ENCODE results near the gene CHID1. TPM values are rescaled to one million over a fixed set of nuclear protein-coding genes. Genes with fewer than 3 reads are reported as not detected.

Gene CHID1
- total RNA-seq, 2 experiments from 2014 or later = 73.1 to 81.6 TPM

GRCh38 chr11:838441-839279 lies 72.0 kb downstream of the CHID1 start:
- Mint-ChIP-seq H3K4me3 (no peak overlapping the region), H3K27ac (no peak overlapping the region), H3K27me3 (no peaks in the 10 kb centered on the region), H3K36me3 (peaks cover 11% of the 10 kb centered on the region), H3K4me1 (peaks cover 25% of the 10 kb centered on the region), H3K9me3 (no peaks in the 10 kb centered on the region)
- DNase-seq = no peak

GRCh38 chr11:837990-838307 lies 72.7 kb downstream of the CHID1 start:
- DNase-seq = no peak
- Mint-ChIP-seq H3K4me1 (peaks cover 22% of the 10 kb centered on the region), H3K27me3 (no peaks in the 10 kb centered on the region), H3K4me3 (no peak overlapping the region), H3K36me3 (peaks cover 11% of the 10 kb centered on the region), H3K27ac (no peak overlapping the region), H3K9me3 (no peaks in the 10 kb centered on the region)

GRCh38 chr11:837189-837989 lies 73.2 kb downstream of the CHID1 start:
- no peak for DNase-seq
- Mint-ChIP-seq H3K27ac (no peak overlapping the region), H3K4me1 (peaks cover 22% of the 10 kb centered on the region), H3K36me3 (peaks cover 11% of the 10 kb centered on the region), H3K4me3 (no peak overlapping the region), H3K9me3 (no peaks in the 10 kb centered on the region), H3K27me3 (no peaks in the 10 kb centered on the region)

- Mint-ChIP-seq H3K4me3 (no peak overlapping the region), H3K36me3 (peaks cover 11% of the 10 kb centered on the region), H3K9me3 (no peaks in the 10 kb centered on the region), H3K27ac (no peak overlapping the region), H3K4me1 (peaks cover 24% of the 10 kb centered on the region), H3K27me3 (peaks cover 3% of the 10 kb centered on the region)
- DNase-seq = no peak
These were observed 73.9 kb downstream of the CHID1 start for GRCh38 chr11:836700-837099.

- Mint-ChIP-seq H3K36me3 (peaks cover 11% of the 10 kb centered on the region), H3K9me3 (no peaks in the 10 kb centered on the region), H3K27me3 (peaks cover 7% of the 10 kb centered on the region), H3K4me1 (peaks cover 24% of the 10 kb centered on the region), H3K4me3 (no peak overlapping the region), H3K27ac (no peak overlapping the region)
- no peak for DNase-seq
These were observed 74.3 kb downstream of the CHID1 start for GRCh38 chr11:836274-836673.

GRCh38 chr11:834371-835316 lies 76.0 kb downstream of the CHID1 start:
- Mint-ChIP-seq H3K4me1 (peaks cover 14% of the 10 kb centered on the region), H3K36me3 (peaks cover 4% of the 10 kb centered on the region), H3K27me3 (peaks cover 17% of the 10 kb centered on the region), H3K9me3 (no peaks in the 10 kb centered on the region), H3K27ac (no peak overlapping the region), H3K4me3 (peak overlapping the region; percentile 72)
- no peak for DNase-seq

GRCh38 chr11:833849-834311 lies 76.7 kb downstream of the CHID1 start:
- peaks cover 25% of the 10 kb centered on the region for H3K27me3 Mint-ChIP-seq
- peaks cover 19% of the 10 kb centered on the region for H3K4me1 Mint-ChIP-seq
- no peaks in the 10 kb centered on the region for H3K9me3 Mint-ChIP-seq
- H3K4me3 Mint-ChIP-seq = peak overlapping the region; percentile 72
- peaks cover 1% of the 10 kb centered on the region for H3K36me3 Mint-ChIP-seq
- peak overlapping the region; percentile 42 for H3K27ac Mint-ChIP-seq
- no peak for DNase-seq

GRCh38 chr11:833114-833791 lies 77.4 kb downstream of the CHID1 start:
- no peaks in the 10 kb centered on the region for H3K36me3 Mint-ChIP-seq
- H3K27ac Mint-ChIP-seq = no peak overlapping the region

GRCh38 chr11:832529-833113 lies 78.0 kb downstream of the CHID1 start, which contains the start of gene CD151:
Gene CD151, plus strand, starts transcription at chr11:832952. Its CDS starts 3,118 bp downstream, at chr11:836070.
- H3K4me3 Mint-ChIP-seq = peak within 1 kb of the TSS; percentile 72
- no peaks in the 10 kb centered on the region for H3K36me3 Mint-ChIP-seq
- DNase-seq = peak; percentile 72
- H3K27me3 Mint-ChIP-seq = peaks cover 37% of the 10 kb centered on the region
- peaks cover 22% of the 10 kb centered on the region for H3K4me1 Mint-ChIP-seq
- H3K27ac Mint-ChIP-seq = peak within 1 kb of the TSS; percentile 42
- H3K9me3 Mint-ChIP-seq = no peaks in the 10 kb centered on the region

More at GRCh38 chr11:833114-833791, 77.4 kb downstream of the CHID1 start:
- Mint-ChIP-seq H3K4me1 (peaks cover 19% of the 10 kb centered on the region), H3K9me3 (no peaks in the 10 kb centered on the region), H3K4me3 (peak overlapping the region; percentile 72), H3K27me3 (peaks cover 31% of the 10 kb centered on the region)
- DNase-seq = peak; percentile 65

GRCh38 chr11:831961-832528 lies 78.6 kb downstream of the CHID1 start:
- Mint-ChIP-seq H3K36me3 (no peaks in the 10 kb centered on the region), H3K4me3 (no peak overlapping the region), H3K27me3 (peaks cover 40% of the 10 kb centered on the region), H3K9me3 (no peaks in the 10 kb centered on the region), H3K27ac (no peak overlapping the region), H3K4me1 (peaks cover 24% of the 10 kb centered on the region)
- no peak for DNase-seq

GRCh38 chr11:831118-831864 lies 79.3 kb downstream of the CHID1 start:
- DNase-seq = no peak
- Mint-ChIP-seq H3K27ac (no peak overlapping the region), H3K27me3 (peaks cover 43% of the 10 kb centered on the region), H3K9me3 (no peaks in the 10 kb centered on the region), H3K4me3 (no peak overlapping the region), H3K4me1 (peaks cover 28% of the 10 kb centered on the region), H3K36me3 (no peaks in the 10 kb centered on the region)

- H3K36me3 Mint-ChIP-seq = no peaks in the 10 kb centered on the region
- peak; percentile 84 for DNase-seq
- H3K9me3 Mint-ChIP-seq = no peaks in the 10 kb centered on the region
- no peak overlapping the region for H3K27ac Mint-ChIP-seq
- H3K4me1 Mint-ChIP-seq = peaks cover 28% of the 10 kb centered on the region
- H3K4me3 Mint-ChIP-seq = no peak overlapping the region
- peaks cover 43% of the 10 kb centered on the region for H3K27me3 Mint-ChIP-seq
These were observed 80.1 kb downstream of the CHID1 start for GRCh38 chr11:830295-831117.
